GM21515 (cell line): Measurements from ENCODE around the gene MEIS2.
"Not testable (repeated sequence)": the region's sequence is repeated elsewhere in the genome, so short reads cannot be mapped to it uniquely, and the experiment has no call there.

Source experiments
- ATAC-seq: cut with Tn5 transposase; IDR thresholded peaks from one replicate; pipeline ENCODE4 v1.9.1; 2021; ENCODE audit not compliant: unreplicated experiment

Gene MEIS2

GRCh38 chr15:37010595-37010994 lies 89.8 kb downstream of the MEIS2 start:
- no peak for ATAC-seq

- ATAC-seq, result no peak
Measured at GRCh38 chr15:37009288-37009687, 91.1 kb downstream of the MEIS2 start.

- no peak for ATAC-seq
Measured at GRCh38 chr15:37008205-37008604, 92.1 kb downstream of the MEIS2 start.

GRCh38 chr15:37007301-37007700 lies 93.0 kb downstream of the MEIS2 start:
- no peak for ATAC-seq

- no peak for ATAC-seq
Measured at GRCh38 chr15:37004981-37005735, 95.2 kb downstream of the MEIS2 start.

- ATAC-seq, result no peak
Measured at GRCh38 chr15:37004373-37004869, 95.9 kb downstream of the MEIS2 start.

GRCh38 chr15:37002041-37002672 lies 98.2 kb downstream of the MEIS2 start:
- ATAC-seq, result no peak

- no peak for ATAC-seq
Measured at GRCh38 chr15:37001417-37001816, 98.9 kb downstream of the MEIS2 start.

- ATAC-seq, result no peak
Measured at GRCh38 chr15:36999778-37000177, 100.6 kb downstream of the MEIS2 start.

GRCh38 chr15:36996538-36997181 lies 103.7 kb downstream of the MEIS2 start:
- ATAC-seq, result no peak

- no peak for ATAC-seq
Measured at GRCh38 chr15:36996121-36996520, 104.2 kb downstream of the MEIS2 start.

- no peak for ATAC-seq
Measured at GRCh38 chr15:36994790-36995189, 105.6 kb downstream of the MEIS2 start.

GRCh38 chr15:36992454-36992853 lies 107.9 kb downstream of the MEIS2 start:
- ATAC-seq, result no peak

GRCh38 chr15:36988947-36989346 lies 111.4 kb downstream of the MEIS2 start:
- no peak for ATAC-seq

- ATAC-seq, result no peak
Measured at GRCh38 chr15:36982430-36982829, 117.9 kb downstream of the MEIS2 start.

GRCh38 chr15:36980281-36980680 lies 120.1 kb downstream of the MEIS2 start:
- ATAC-seq, result not testable (repeated sequence)

GRCh38 chr15:36978625-36979024 lies 121.7 kb downstream of the MEIS2 start:
- ATAC-seq, result no peak

- ATAC-seq, result no peak
Measured at GRCh38 chr15:36978126-36978525, 122.2 kb downstream of the MEIS2 start.

- no peak for ATAC-seq
Measured at GRCh38 chr15:36977659-36978058, 122.7 kb downstream of the MEIS2 start.

GRCh38 chr15:36972704-36973103 lies 127.6 kb downstream of the MEIS2 start:
- no peak for ATAC-seq

- no peak for ATAC-seq
Measured at GRCh38 chr15:36970522-36970921, 129.8 kb downstream of the MEIS2 start.

- ATAC-seq, result no peak
Measured at GRCh38 chr15:36967929-36968328, 132.4 kb downstream of the MEIS2 start.
